Loucy (cell line): ENCODE results near the gene RXRA.

ENCODE experiments used
- H2AFZ ChIP-seq: fragments of 200-600 bp; sonication (generic); 2 replicates; pipeline ENCODE4 v1.6.0; 2016; ENCODE audit warnings: antibody characterized with exemption, mild to moderate bottlenecking, low read length, moderate library complexity
- H3F3A ChIP-seq: fragments of 200-600 bp; 2 replicates; pipeline ENCODE4 v1.6.0; 2016; ENCODE audit warnings: antibody characterized with exemption, low read depth, mild to moderate bottlenecking
- H3K27me3 ChIP-seq: fragments of 200-600 bp; sonication (generic); 2 replicates; pipeline ENCODE4 v1.6.1; 2014; ENCODE audit warnings: low read length, mild to moderate bottlenecking; ENCODE audit not compliant: insufficient read depth, poor library complexity, severe bottlenecking
- H3K36me3 ChIP-seq: fragments of 200-600 bp; sonication (generic); 2 replicates; pipeline ENCODE4 v1.6.1; 2016; ENCODE audit warnings: low read length; ENCODE audit not compliant: insufficient read depth
- H3K4me1 ChIP-seq: fragments of 200-600 bp; sonication (generic); 2 replicates; pipeline ENCODE4 v1.5.1; 2014; ENCODE audit warnings: low read length, mild to moderate bottlenecking; ENCODE audit not compliant: insufficient read depth, poor library complexity, severe bottlenecking
- H3K4me2 ChIP-seq: fragments of 200-600 bp; sonication (generic); 2 replicates; pipeline ENCODE4 v1.6.0; 2014; ENCODE audit warnings: antibody characterized with exemption, low read length, low read depth, mild to moderate bottlenecking; ENCODE audit not compliant: poor library complexity, severe bottlenecking
- H3K4me3 ChIP-seq: fragments of 200-600 bp; sonication (generic); 2 replicates; pipeline ENCODE4 v1.5.1; 2014; ENCODE audit warnings: low read length, mild to moderate bottlenecking, mixed read lengths; ENCODE audit not compliant: poor library complexity, severe bottlenecking
- H3K79me2 ChIP-seq: fragments of 200-600 bp; sonication (generic); 2 replicates; pipeline ENCODE4 v1.6.1; 2014; ENCODE audit warnings: low read length; ENCODE audit not compliant: insufficient read depth
- H3K9ac ChIP-seq: fragments of 200-600 bp; sonication (generic); 2 replicates; pipeline ENCODE4 v1.6.0; 2014; ENCODE audit warnings: mild to moderate bottlenecking, low read depth, low read length, moderate library complexity; ENCODE audit not compliant: poor library complexity, severe bottlenecking
- H3K9me2 ChIP-seq: fragments of 200-600 bp; sonication (generic); replicated peaks from 2 replicates; pipeline ENCODE4 v1.6.1; 2016; ENCODE audit warnings: low read depth, low read length, mixed read lengths
- H3K9me3 ChIP-seq: fragments of 200-600 bp; sonication (generic); 2 replicates; pipeline ENCODE4 v1.6.1; 2014; ENCODE audit warnings: mild to moderate bottlenecking, antibody characterized with exemption, low read length, low read depth; ENCODE audit not compliant: insufficient read depth
- H4K20me1 ChIP-seq: fragments of 200-600 bp; sonication (generic); 2 replicates; pipeline ENCODE4 v1.6.0; 2014; ENCODE audit warnings: antibody characterized with exemption, low read length, mild to moderate bottlenecking; ENCODE audit not compliant: insufficient read depth, poor library complexity, severe bottlenecking
- CTCF ChIP-seq: fragments of 200-600 bp; sonication (generic); conservative IDR thresholded peaks from 2 replicates; pipeline ENCODE4 v1.5.1; 2014; ENCODE audit warnings: mild to moderate bottlenecking, antibody characterized with exemption, low read length
- EZH2phosphoT487 ChIP-seq: fragments of 200-600 bp; IDR thresholded peaks from 2 replicates; pipeline ENCODE4 v1.6.1; 2018; ENCODE audit warnings: antibody characterized with exemption, mild to moderate bottlenecking, moderate library complexity, borderline replicate concordance

RXRA gene

GRCh38 chr9:134462318-134462717 lies 136.1 kb downstream of the RXRA start:
- no peak for TF ChIP-seq CTCF
- no peak for TF ChIP-seq EZH2phosphoT487
- Histone ChIP-seq H3K36me3 (no peaks in the 10 kb centered on the region), H4K20me1 (no peaks in the 10 kb centered on the region), H3K9me2 (no peaks in the 10 kb centered on the region), H3K27me3 (no peaks in the 10 kb centered on the region), H3K9me3 (no peaks in the 10 kb centered on the region; the same call in 1 of the 2 replicates), H2AFZ (no peak overlapping the region), H3K9ac (peak overlapping the region; percentile 36), H3K4me3 (no peak overlapping the region), H3K79me2 (no peaks in the 10 kb centered on the region; the same call in 1 of the 2 replicates), H3K4me2 (peak overlapping the region; percentile 16), H3K4me1 (peaks cover 65% of the 10 kb centered on the region), H3F3A (no peaks in the 10 kb centered on the region)

GRCh38 chr9:134463280-134463679 lies 137.0 kb downstream of the RXRA start:
- no peaks in the 10 kb centered on the region for H4K20me1 ChIP-seq
- no peaks in the 10 kb centered on the region for H3K27me3 ChIP-seq
- no peak overlapping the region for H3K4me2 ChIP-seq
- no peaks in the 10 kb centered on the region; the same call in 1 of the 2 replicates for H3K9me3 ChIP-seq
- no peak overlapping the region for H3K4me3 ChIP-seq
- H3K4me1 ChIP-seq, result peaks cover 56% of the 10 kb centered on the region
- H3K9me2 ChIP-seq, result no peaks in the 10 kb centered on the region
- peak overlapping the region; percentile 36 for H3K9ac ChIP-seq
- no peaks in the 10 kb centered on the region for H3K36me3 ChIP-seq
- no peaks in the 10 kb centered on the region for H3F3A ChIP-seq
- no peak overlapping the region for H2AFZ ChIP-seq
- TF ChIP-seq EZH2phosphoT487 (no peak), CTCF (no peak)
- H3K79me2 ChIP-seq, result no peaks in the 10 kb centered on the region; the same call in 1 of the 2 replicates

- Histone ChIP-seq H3K9me3 (no peaks in the 10 kb centered on the region), H3K4me1 (peaks cover 18% of the 10 kb centered on the region), H3K4me2 (no peak overlapping the region), H3K79me2 (no peaks in the 10 kb centered on the region), H4K20me1 (no peaks in the 10 kb centered on the region), H3K4me3 (no peak overlapping the region), H3K9ac (no peak overlapping the region), H3K9me2 (no peaks in the 10 kb centered on the region), H2AFZ (no peak overlapping the region), H3K27me3 (no peaks in the 10 kb centered on the region), H3K36me3 (no peaks in the 10 kb centered on the region), H3F3A (no peaks in the 10 kb centered on the region)
- TF ChIP-seq EZH2phosphoT487, result no peak
- no peak for TF ChIP-seq CTCF
These were observed 140.8 kb downstream of the RXRA start for GRCh38 chr9:134466869-134467616.
